ENCODE data around the gene VANGL2. TPM values are rescaled to one million over a fixed set of nuclear protein-coding genes. Genes with fewer than 3 reads are reported as not detected.

VANGL2 gene
- total and polyA plus RNA-seq, 4 donors = 0.07 to 1.4 (median 0.12) TPM

- no peak for TF ChIP-seq HNF4G (IDR thresholded peaks at IDR 0.05)
- Histone ChIP-seq H3K9ac (ENCODE audit: low read depth in 1 of 2, low read length in 2 of 2) (no peak overlapping the region), H3K27me3 (ENCODE audit: control insufficient read depth in 4 of 4, insufficient read depth in 4 of 4, low read length in 3 of 4) (no peaks in the 10 kb centered on the region), H3K4me1 (ENCODE audit: control insufficient read depth in 4 of 4, insufficient read depth in 4 of 4, low read length in 3 of 4) (no peaks in the 10 kb centered on the region), H3K36me3 (ENCODE audit: control insufficient read depth in 4 of 4, insufficient read depth in 3 of 4, low read depth in 1 of 4, low read length in 3 of 4) (no peaks in the 10 kb centered on the region), H3K4me3 (ENCODE audit: low read depth in 1 of 3, low read length in 3 of 3) (no peak overlapping the region), H3K9me3 (ENCODE audit: control insufficient read depth in 4 of 4, low read length in 3 of 4) (no peaks in the 10 kb centered on the region), H3K27ac (ENCODE audit: low read depth in 1 of 2, low read length in 2 of 2) (no peak overlapping the region)
- no peak for DNase-seq (ENCODE audit: low spot score)
Observed at GRCh38 chr1:160432371-160432786, 32.0 kb downstream of the VANGL2 start.

- Histone ChIP-seq H3K27ac (ENCODE audit: low read depth in 1 of 2, low read length in 2 of 2) (no peak overlapping the region), H3K9ac (ENCODE audit: low read depth in 1 of 2, low read length in 2 of 2) (no peak overlapping the region), H3K4me3 (ENCODE audit: low read depth in 1 of 3, low read length in 3 of 3) (no peak overlapping the region), H3K36me3 (ENCODE audit: control insufficient read depth in 4 of 4, insufficient read depth in 3 of 4, low read depth in 1 of 4, low read length in 3 of 4) (no peaks in the 10 kb centered on the region), H3K27me3 (ENCODE audit: control insufficient read depth in 4 of 4, insufficient read depth in 4 of 4, low read length in 3 of 4) (no peaks in the 10 kb centered on the region), H3K9me3 (ENCODE audit: control insufficient read depth in 4 of 4, low read length in 3 of 4) (no peaks in the 10 kb centered on the region), H3K4me1 (ENCODE audit: control insufficient read depth in 4 of 4, insufficient read depth in 4 of 4, low read length in 3 of 4) (peaks cover 0 to 4% (median under 1%) of the 10 kb centered on the region in 4 donors)
- WGBS = 70% methylated on average over 2 of the region's 2 CpGs
- TF ChIP-seq JUND (IDR thresholded peaks at IDR 0.05) = no peak
- TF ChIP-seq HNF4G (IDR thresholded peaks at IDR 0.05) = no peak
- no peak for TF ChIP-seq EGR1 (IDR thresholded peaks at IDR 0.05; ENCODE audit: low read depth in 2 of 2)
- TF ChIP-seq CTCF (IDR thresholded peaks at IDR 0.05; ENCODE audit: low read depth, low read length, missing input control) = no peak
- no peak for TF ChIP-seq NR2F2 (IDR thresholded peaks at IDR 0.05)
- TF ChIP-seq HNF4A (conservative IDR thresholded peaks at IDR 0.05) = no peak
- TF ChIP-seq FOXA1 (IDR thresholded peaks at IDR 0.05) = no peak
- no peak for TF ChIP-seq YY1 (IDR thresholded peaks at IDR 0.05)
- TF ChIP-seq MAX (IDR thresholded peaks at IDR 0.05) = no peak
- no peak for TF ChIP-seq GABPA (IDR thresholded peaks at IDR 0.05 in 1 of 2, conservative IDR thresholded peaks at IDR 0.05 in 1 of 2)
- no peak for TF ChIP-seq RXRA (IDR thresholded peaks at IDR 0.05)
- TF ChIP-seq TAF1 (conservative IDR thresholded peaks at IDR 0.05) = no peak
- TF ChIP-seq SP1 (IDR thresholded peaks at IDR 0.05) = no peak
- no peak for DNase-seq (ENCODE audit: low spot score)
Observed at GRCh38 chr1:160436966-160437365, 36.6 kb downstream of the VANGL2 start.

GRCh38 chr1:160437432-160438316, 37.3 kb downstream of the VANGL2 start:
- 27% methylated on average over 4 of the region's 4 CpGs for WGBS
- Histone ChIP-seq H3K9ac (ENCODE audit: low read depth in 1 of 2, low read length in 2 of 2) (peak overlapping the region; percentile 7 to 73), H3K4me3 (ENCODE audit: low read depth in 1 of 3, low read length in 3 of 3) (peak overlapping the region; percentile 27 to 50 (median 33)), H3K36me3 (ENCODE audit: control insufficient read depth in 4 of 4, insufficient read depth in 3 of 4, low read depth in 1 of 4, low read length in 3 of 4) (no peaks in the 10 kb centered on the region), H3K27ac (ENCODE audit: low read depth in 1 of 2, low read length in 2 of 2) (peak overlapping the region; percentile 32 to 34), H3K4me1 (ENCODE audit: control insufficient read depth in 4 of 4, insufficient read depth in 4 of 4, low read length in 3 of 4) (peaks cover 0 to 4% (median under 1%) of the 10 kb centered on the region in 4 donors), H3K9me3 (ENCODE audit: control insufficient read depth in 4 of 4, low read length in 3 of 4) (no peaks in the 10 kb centered on the region), H3K27me3 (ENCODE audit: control insufficient read depth in 4 of 4, insufficient read depth in 4 of 4, low read length in 3 of 4) (no peaks in the 10 kb centered on the region)
- TF ChIP-seq SP1 (IDR thresholded peaks at IDR 0.05) (peak; percentile 40), REST (IDR thresholded peaks at IDR 0.05) (no peak), RAD21 (IDR thresholded peaks at IDR 0.05) (peak in 1 of 2 donors; percentile 7), MAX (IDR thresholded peaks at IDR 0.05) (no peak), HNF4A (conservative IDR thresholded peaks at IDR 0.05) (peak in 1 of 2 donors; percentile 10)
- no peak for DNase-seq (ENCODE audit: low spot score)

All from liver (tissue), 9 donors.